GM23338 (cell line): ENCODE results near the gene CDYL. TPM values are rescaled to one million over a fixed set of nuclear protein-coding genes. Genes with fewer than 3 reads are reported as not detected.

Source experiments
- ATAC-seq: fragments of 200-7000 bp; cut with Tn5 transposase; 3 replicates; pipeline ENCODE4 v1.9.1; 2020
- DNase-seq: peaks from one replicate; pipeline ENCODE4 v3.0.0-alpha.2; 2015; ENCODE audit warnings: low spot score
- H2AFZ ChIP-seq: fragments of 200-600 bp; sonication (generic); 2 replicates; pipeline ENCODE4 v1.8.0; 2016; ENCODE audit warnings: antibody characterized with exemption, mild to moderate bottlenecking, moderate library complexity
- H3F3A ChIP-seq: fragments of 200-600 bp; sonication (generic); replicated peaks from 2 replicates; pipeline ENCODE4 v1.8.0; 2017; ENCODE audit warnings: antibody characterized with exemption, mixed run types, low read depth
- H3K27ac ChIP-seq: fragments of 200-600 bp; sonication (generic); 2 replicates; pipeline ENCODE4 v1.6.1; 2016; ENCODE audit warnings: low read depth
- H3K27me3 ChIP-seq: fragments of 200-600 bp; sonication (generic); 2 replicates; pipeline ENCODE4 v1.8.0; 2016; ENCODE audit warnings: mild to moderate bottlenecking, mixed run types, moderate library complexity; ENCODE audit not compliant: insufficient read depth
- H3K36me3 ChIP-seq: fragments of 200-600 bp; sonication (generic); 2 replicates; pipeline ENCODE4 v1.8.0; 2016; ENCODE audit warnings: mild to moderate bottlenecking; ENCODE audit not compliant: insufficient read depth
- H3K4me1 ChIP-seq: fragments of 200-600 bp; sonication (generic); 2 replicates; pipeline ENCODE4 v1.8.0; 2016; ENCODE audit warnings: mild to moderate bottlenecking, moderate library complexity; ENCODE audit not compliant: insufficient read depth
- H3K4me2 ChIP-seq: fragments of 200-600 bp; sonication (generic); 2 replicates; pipeline ENCODE4 v1.7.1; 2017; ENCODE audit warnings: mixed run types
- H3K4me3 ChIP-seq: fragments of 200-600 bp; sonication (generic); 2 replicates; pipeline ENCODE4 v1.6.1; 2016; ENCODE audit warnings: mixed run types
- H3K79me2 ChIP-seq: fragments of 200-600 bp; sonication (generic); replicated peaks from 2 replicates; pipeline ENCODE4 v1.8.0; 2017; ENCODE audit warnings: mild to moderate bottlenecking; ENCODE audit not compliant: insufficient read depth
- H3K9me2 ChIP-seq: fragments of 200-600 bp; sonication (generic); 2 replicates; pipeline ENCODE4 v1.8.0; 2017; ENCODE audit not compliant: insufficient read depth
- H4K20me1 ChIP-seq: fragments of 200-600 bp; sonication (generic); replicated peaks from 2 replicates; pipeline ENCODE4 v1.8.0; 2017; ENCODE audit warnings: mild to moderate bottlenecking; ENCODE audit not compliant: insufficient read depth
- H3K27ac Mint-ChIP-seq: 2 replicates; pipeline ENCODE4 v1.8.0; 2020; ENCODE audit warnings: inconsistent platforms, mild to moderate bottlenecking, moderate library complexity, mixed read lengths
- H3K27me3 Mint-ChIP-seq: 3 replicates; pipeline ENCODE4 v1.8.0; 2022; ENCODE audit warnings: low read depth, mild to moderate bottlenecking, moderate library complexity, mixed read lengths, inconsistent platforms; ENCODE audit not compliant: insufficient read depth, poor library complexity
- H3K36me3 Mint-ChIP-seq: 3 replicates; pipeline ENCODE4 v1.8.0; 2021; ENCODE audit warnings: low read depth, mild to moderate bottlenecking, inconsistent platforms, moderate library complexity, mixed read lengths
- H3K4me1 Mint-ChIP-seq: 3 replicates; pipeline ENCODE4 v1.8.0; 2020; ENCODE audit warnings: mild to moderate bottlenecking, inconsistent platforms, mixed read lengths
- H3K4me3 Mint-ChIP-seq: 3 replicates; pipeline ENCODE4 v1.8.0; 2021; ENCODE audit warnings: moderate library complexity, mild to moderate bottlenecking, inconsistent platforms, mixed read lengths
- H3K9me3 Mint-ChIP-seq: 3 replicates; pipeline ENCODE4 v1.8.0; 2020; ENCODE audit warnings: moderate library complexity, mild to moderate bottlenecking, inconsistent platforms, mixed read lengths
- CREB1 ChIP-seq: fragments of 250-450 bp; sonication (Bioruptor Pico); IDR thresholded peaks from 2 replicates; pipeline ENCODE4 v1.5.0; 2020; ENCODE audit warnings: low read depth, mild to moderate bottlenecking, moderate library complexity
- CTCF ChIP-seq, 2 experiments: fragments of 200-600 bp in 1 of 2; sonication (generic) in 1 of 2; conservative IDR thresholded peaks; 2 replicates each; pipeline versions ENCODE4 v1.5.1 to v1.6.1; 2016 to 2017; ENCODE audit warnings: antibody characterized with exemption in 2 of 2, low read depth in 2 of 2, mild to moderate bottlenecking in 2 of 2, moderate library complexity in 1 of 2
- EZH2 ChIP-seq: fragments of 200-600 bp; sonication (generic); IDR thresholded peaks from one replicate; pipeline ENCODE4 v1.8.0; 2017; ENCODE audit warnings: antibody characterized with exemption, mild to moderate bottlenecking, low read depth; ENCODE audit not compliant: unreplicated experiment
- JUNB ChIP-seq: IDR thresholded peaks from one replicate; pipeline ENCODE4 v1.6.1; 2016; ENCODE audit warnings: antibody characterized with exemption; ENCODE audit not compliant: unreplicated experiment
- ZNF114 ChIP-seq: fragments of 250-450 bp; sonication (Bioruptor Pico); IDR thresholded peaks from 2 replicates; pipeline ENCODE4 v1.5.0; 2020; ENCODE audit warnings: mild to moderate bottlenecking, moderate library complexity
- ZNF331 ChIP-seq: fragments of 250-450 bp; sonication (Bioruptor Pico); IDR thresholded peaks from 2 replicates; pipeline ENCODE4 v1.5.0; 2020; ENCODE audit warnings: low read depth, mild to moderate bottlenecking, moderate library complexity
- ZNF462 ChIP-seq: fragments of 250-450 bp; sonication (Bioruptor Pico); IDR thresholded peaks from 2 replicates; pipeline ENCODE4 v1.5.0; 2020; ENCODE audit warnings: mild to moderate bottlenecking, moderate library complexity
- polyA plus RNA-seq: library from polyadenylated mRNA; unstranded; fragments of >200 nt; fragmentation: Nextera tagmentation; extraction: Ambion mirVana; gene quantifications from 2 replicates; pipeline ENCODE4 v1.2.1, GENCODE V29; 2016
- total RNA-seq: library from RNA; depleted of rRNA; stranded (reverse); fragments of >200 nt; shearing (Covaris generic); gene quantifications from 2 replicates; pipeline ENCODE4 v1.2.3, GENCODE V29; 2014

CDYL gene
- total and polyA plus RNA-seq, 2 experiments from 2014 or later = 67.2 to 128 TPM

GRCh38 chr6:4849226-4850022 lies 73.2 kb downstream of the CDYL start (continued):
- no peak for TF ChIP-seq ZNF462 (CRISPR knock-in tag)
- TF ChIP-seq CTCF (conservative IDR thresholded peaks at IDR 0.05; ENCODE audit: low read depth in 2 of 2) = no peak
- TF ChIP-seq ZNF114 (CRISPR knock-in tag) = no peak
- no peak for TF ChIP-seq EZH2
- no peak for TF ChIP-seq JUNB

- Mint-ChIP-seq H3K36me3 (no peaks in the 10 kb centered on the region; the same call in 1 of the 3 replicates), H3K9me3 (no peaks in the 10 kb centered on the region), H3K4me3 (no peak overlapping the region), H3K27me3 (peaks cover 5% of the 10 kb centered on the region), H3K27ac (no peak overlapping the region), H3K4me1 (peaks cover 57% of the 10 kb centered on the region)
- H3K27me3 ChIP-seq = no peaks in the 10 kb centered on the region
- no peak overlapping the region for H3K27ac ChIP-seq
- H3K9me2 ChIP-seq = no peaks in the 10 kb centered on the region
- H3K36me3 ChIP-seq = no peaks in the 10 kb centered on the region; the same call in 1 of the 2 replicates
- peaks cover 94% of the 10 kb centered on the region for H4K20me1 ChIP-seq
- DNase-seq = no peak
- ATAC-seq = no peak
- H3F3A ChIP-seq = no peaks in the 10 kb centered on the region
- no peak overlapping the region for H2AFZ ChIP-seq
- peaks cover 25% of the 10 kb centered on the region for H3K4me1 ChIP-seq
- H3K79me2 ChIP-seq = peaks cover 100% of the 10 kb centered on the region
- H3K4me3 ChIP-seq = no peak overlapping the region
- H3K4me2 ChIP-seq = no peak overlapping the region
- TF ChIP-seq CREB1 (CRISPR knock-in tag) (no peak), ZNF462 (CRISPR knock-in tag) (no peak), ZNF331 (CRISPR knock-in tag) (no peak)
These were observed 74.8 kb downstream of the CDYL start for GRCh38 chr6:4851035-4851434.
